IPS-NIHi7 (cell line): ENCODE results near the gene PTPRT.

ENCODE experiments used
- DNase-seq: peaks from one replicate; pipeline ENCODE4 v3.0.0; 2012; ENCODE audit warnings: mixed read lengths; ENCODE audit errors: extremely low spot score

The PTPRT gene

DNA sequence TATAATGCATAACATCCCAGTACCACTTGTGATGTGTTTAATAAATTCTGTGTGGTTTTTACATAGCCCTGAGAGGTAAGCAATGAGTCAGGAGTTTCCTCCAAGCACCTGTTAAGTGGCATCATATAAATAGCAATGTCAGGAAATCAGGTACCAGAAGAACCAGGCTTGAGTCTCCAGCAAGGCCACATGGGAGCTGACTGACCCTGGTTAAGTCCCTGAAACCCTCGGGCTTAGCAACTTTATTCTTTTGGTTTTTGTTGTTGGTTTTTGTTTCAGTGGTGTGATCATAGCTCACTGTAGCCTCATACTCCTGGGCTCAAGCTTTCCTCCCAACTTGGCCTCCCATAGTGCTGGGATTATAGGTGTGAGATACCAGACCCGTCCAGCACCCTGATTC is 70.0 kb downstream of the PTPRT start:
- no peak for DNase-seq

DNA sequence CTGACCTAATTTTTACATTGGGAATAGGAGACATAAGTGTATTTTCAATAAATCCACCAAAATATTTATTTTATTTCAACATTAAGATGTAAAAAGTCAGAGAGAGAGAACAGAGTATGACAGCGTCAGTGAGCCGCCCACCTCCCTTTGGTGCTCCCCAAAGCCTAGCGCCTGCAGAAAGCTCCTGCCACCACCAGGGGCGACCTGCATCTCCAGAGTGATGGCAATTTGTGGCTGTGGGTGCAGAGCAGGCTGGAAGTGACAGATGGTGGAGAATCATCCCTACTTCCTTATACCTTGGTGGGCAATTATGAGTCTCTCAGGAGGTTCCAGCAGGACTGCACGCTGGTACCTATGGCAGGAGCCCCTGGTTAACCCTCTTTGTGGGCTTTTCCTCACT is 87.3 kb downstream of the PTPRT start:
- DNase-seq, result no peak

DNA sequence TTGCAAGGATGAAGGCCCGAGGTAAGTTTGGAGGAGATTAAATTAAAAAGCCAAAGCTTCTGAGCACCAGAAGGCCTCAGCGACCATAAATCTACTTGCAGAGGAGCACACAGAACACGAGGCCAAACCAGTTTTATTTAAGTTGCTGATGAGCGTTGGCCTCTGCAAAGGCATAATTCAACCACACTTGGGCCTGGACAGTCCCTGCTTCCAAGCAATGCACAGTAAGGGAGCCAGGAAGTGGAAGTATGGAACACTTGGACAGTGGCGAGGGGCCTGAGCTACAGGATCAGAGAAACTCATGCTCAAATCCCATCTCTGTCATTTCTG is 92.8 kb downstream of the PTPRT start:
- no peak for DNase-seq

DNA sequence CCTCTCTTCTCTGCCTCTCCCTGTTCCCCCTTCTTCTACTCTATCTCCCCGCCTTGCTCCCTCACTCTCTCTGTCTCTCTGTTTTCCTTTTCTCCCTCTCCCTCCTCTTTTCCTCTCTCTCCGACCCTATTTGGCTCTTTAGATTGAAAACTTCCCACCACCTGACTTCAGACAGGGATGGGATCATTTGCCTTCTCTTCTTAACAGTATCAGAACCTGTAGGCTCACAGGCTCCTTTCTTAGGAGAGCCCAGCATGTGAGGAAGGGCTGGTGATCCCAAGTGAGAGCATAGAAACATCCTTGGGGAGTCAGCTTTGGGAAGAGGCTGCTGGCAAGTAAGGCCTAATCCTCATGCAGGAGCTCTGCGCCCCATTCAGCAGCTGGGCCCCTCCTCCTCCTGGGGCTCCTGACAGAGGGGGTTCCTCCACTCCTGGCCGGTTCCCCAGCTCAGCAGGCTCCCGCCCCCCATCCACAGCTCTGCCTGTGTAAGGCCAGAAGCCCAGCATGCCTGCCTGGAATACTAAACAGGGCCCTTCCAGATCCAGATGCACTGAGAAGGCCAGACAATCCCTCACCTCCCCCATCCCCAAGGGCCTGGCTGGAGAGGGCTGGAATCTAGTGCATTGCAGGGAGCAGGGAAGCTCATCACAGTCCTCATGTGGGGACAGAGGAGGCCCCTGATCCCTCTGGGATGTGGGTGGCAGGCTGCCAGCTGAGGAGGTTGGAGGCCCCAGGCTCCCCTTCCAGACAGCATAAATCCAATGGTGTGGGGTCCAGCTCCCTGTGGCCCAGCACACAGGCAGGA is 93.4 kb downstream of the PTPRT start:
- DNase-seq, result no peak

DNA sequence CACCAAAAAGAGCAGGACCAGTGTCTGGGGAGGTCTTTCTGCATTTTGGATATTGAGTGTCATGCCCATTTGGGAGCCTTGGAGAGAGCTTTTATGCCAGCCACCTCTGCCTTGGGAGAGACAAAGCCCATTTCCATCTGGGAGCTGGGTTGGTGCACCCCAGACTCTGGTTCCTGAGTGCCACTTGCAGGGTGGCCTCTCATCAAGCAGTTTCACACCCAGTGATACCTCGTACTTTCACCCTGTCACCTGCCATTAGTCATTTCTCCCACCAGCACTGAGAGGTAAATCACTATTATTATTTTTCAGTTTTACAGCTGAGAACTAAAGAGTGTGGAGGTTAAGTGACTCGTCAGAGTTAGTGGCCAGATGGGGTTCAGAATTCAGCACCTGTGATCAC is 94.7 kb downstream of the PTPRT start:
- DNase-seq, result no peak

DNA sequence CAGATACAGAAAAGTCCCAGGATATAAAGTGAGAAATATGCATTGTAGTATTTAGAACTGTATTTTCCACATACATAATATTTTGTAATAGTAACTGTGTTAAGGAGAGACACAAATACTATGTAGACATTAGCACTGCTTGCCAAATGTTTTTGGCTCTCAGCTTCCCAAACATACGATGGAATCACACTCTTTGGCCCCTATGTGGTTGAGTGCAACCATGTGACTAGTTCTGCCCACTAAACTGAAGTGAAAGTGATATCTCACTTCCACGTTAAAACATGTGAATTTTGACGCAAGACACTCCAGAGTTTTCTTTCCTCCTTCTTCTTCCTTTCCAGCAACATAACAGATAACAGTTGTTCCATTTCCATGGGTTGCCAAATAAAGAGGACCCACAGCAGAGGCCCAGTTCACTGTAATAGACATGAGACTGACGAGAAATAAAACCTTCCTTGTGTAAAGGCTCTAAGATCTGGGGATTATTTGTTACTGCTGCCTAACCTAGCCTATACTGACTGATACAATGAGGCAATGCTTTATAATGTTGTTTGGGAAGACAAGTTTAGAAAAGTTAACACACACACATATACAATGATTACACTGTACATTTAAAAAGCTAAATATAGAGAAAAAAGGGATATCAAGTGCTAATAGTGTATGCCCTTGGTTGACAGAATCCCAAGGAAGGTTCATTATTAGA is 97.2 kb downstream of the PTPRT start:
- no peak for DNase-seq

DNA sequence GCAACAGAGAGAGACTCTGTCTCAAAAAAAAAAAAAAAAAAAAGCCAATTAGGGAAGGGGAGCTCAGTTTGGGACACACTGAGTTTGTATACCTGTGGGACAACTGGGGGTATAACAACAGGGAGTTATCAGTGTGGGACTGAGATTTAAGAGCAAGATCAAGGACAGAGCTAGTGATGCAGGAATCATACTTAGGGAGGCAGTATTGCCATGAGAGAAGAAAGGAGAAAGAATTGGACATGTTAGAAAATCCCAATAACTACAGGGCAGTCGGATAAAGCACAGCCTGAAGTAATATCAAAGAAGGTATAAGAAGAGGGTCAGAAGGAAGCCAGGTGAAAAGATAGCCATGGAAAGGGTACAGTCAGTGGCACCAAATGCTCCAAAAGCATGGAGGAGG is 121.2 kb downstream of the PTPRT start:
- no peak for DNase-seq

DNA sequence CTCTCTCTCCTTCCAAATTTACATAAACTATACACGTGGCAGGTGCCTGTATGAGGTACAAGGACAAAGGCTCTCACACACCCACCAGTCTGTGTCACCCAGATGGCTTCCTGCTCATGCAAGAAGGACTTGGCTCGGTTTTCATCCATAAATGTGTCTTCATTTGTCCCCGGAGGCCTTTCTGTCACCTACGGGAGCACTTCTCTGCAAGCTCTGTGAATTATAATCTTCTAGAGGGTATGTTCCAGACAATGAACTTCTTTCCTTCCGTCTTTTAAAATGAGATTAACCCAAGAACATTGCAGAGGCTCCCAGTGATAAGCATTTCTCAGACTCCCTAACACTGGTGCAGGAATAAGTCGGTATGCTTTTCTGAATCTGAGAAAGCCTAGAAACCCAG is 123.6 kb downstream of the PTPRT start:
- no peak for DNase-seq

DNA sequence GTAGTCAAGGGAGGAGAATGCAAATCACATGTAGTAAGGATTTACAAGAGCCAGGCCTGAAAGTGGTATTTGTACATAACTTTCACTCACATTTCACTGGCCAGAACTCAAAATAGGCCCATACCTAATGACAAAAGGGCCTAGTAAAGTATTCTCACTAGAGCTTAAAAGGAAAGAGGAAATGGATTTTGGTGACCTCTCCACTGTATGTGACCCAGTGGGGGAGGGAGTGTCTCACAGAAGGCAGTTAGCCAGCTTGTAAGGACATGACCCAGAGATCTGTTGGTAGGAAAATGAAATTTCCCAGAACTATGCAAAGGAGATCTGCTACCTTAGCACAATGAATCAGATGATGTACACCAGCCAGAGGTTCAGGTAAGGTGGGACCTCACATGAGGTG is 124.4 kb downstream of the PTPRT start:
- no peak for DNase-seq

DNA sequence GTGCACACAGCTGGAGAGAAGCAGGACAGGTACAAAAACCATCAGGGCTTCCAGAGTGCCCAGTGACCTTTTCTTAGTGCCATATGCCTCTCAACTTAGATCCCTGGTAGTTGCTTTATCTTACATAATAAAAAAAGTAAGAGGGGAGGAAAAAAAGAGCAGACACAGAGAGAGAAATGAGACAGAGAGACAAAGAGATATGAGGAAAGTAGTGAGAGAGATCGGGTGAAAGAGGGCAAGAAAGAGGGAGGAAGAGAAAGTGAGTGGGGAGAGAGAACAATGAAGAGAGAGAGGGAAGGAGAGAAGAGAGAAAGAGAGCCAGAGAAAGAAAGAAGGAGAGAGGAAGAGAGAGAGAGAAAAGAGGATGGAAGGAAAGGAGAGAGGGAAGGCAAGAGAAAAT is 131.6 kb downstream of the PTPRT start:
- DNase-seq, result no peak

DNA sequence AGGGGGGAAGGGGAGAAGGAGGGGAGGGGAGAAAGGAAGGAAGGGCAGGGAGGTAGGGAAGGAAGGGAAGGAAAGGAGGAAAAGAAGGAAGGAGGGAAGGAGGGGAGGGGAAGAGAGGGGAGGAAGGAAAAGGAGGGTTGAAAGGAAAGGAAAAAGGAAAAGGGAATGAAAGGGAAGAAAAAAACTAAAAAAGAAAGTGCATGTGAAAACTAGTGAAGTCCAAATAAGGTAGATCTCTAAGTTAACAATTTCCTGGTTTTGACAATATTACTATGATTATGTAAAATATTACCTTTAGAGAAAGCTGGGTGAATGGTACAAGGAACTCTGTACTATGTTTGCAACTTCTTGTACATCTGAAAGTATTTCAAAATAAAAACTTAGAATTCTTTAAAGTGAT is 132.4 kb downstream of the PTPRT start:
- DNase-seq, result no peak

DNA sequence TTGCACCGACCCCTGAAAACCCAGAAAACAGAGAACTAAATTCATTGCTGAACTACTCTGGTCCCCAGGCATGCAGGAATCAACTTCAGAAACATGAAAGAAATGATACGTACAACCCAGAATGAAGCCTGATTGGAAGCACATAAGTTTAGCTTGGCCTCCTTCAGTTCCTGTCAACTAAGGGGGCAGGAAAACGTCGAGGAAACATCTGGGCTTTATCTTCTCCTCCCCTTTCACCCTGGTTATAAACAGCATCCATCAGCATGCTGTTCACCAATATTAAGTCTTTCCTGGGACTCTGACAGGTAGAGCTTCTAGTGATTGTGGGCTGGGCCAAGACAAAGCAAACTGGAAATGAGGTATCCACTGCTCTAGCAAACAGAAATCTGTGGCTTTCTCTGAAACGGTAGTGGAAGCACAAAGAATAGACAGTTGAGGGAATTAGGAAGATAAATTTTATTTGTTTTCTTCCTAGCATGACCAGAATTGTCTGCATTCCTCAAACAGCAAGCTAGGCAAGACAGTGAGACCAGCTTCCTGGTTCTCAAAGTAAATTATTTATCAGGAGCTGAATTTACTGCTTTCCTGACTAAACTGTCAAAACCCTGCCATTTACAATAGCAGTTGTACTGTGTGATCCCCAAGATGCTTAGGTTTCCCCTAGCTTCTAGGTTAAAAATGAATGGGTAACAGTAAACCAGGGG is 134.4 kb downstream of the PTPRT start:
- DNase-seq, result no peak

DNA sequence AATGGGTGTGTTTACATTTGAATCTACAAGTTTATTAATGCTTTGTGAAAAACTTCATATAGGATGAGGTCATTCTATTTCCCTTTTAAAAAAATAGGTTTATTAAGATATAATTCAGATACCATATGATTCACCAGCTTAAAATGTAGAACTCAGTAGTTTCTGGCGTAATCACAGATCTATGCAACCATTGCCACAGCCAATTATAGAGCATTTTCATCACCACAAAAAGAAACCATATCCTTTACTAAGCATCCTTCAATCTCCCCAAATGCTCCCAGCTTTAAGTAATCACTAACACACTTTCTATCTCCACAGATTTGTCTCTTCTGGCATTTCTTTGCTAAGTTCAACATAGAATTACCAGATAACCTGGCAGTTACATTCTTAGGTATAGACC is 137.2 kb downstream of the PTPRT start:
- DNase-seq, result no peak

DNA sequence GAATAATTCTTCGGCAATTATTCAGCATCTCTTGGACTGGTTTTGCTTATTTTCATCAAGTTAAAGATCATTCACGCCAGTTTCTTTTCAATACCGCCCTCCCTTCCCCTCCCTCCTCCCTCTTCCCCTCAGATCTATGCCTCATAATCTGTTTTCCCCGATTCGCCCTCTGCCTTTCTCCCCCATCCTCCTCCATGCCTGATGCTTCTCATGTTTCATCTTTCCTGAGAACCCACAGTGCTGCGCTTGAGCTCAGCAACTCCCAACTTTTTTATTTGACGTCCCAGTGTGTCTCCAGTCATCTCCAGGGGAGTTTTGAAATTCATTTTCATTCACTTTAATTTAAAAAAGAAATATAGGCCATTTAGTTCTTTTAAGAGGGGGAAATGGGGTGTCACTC is 142.7 kb downstream of the PTPRT start:
- DNase-seq, result no peak

DNA sequence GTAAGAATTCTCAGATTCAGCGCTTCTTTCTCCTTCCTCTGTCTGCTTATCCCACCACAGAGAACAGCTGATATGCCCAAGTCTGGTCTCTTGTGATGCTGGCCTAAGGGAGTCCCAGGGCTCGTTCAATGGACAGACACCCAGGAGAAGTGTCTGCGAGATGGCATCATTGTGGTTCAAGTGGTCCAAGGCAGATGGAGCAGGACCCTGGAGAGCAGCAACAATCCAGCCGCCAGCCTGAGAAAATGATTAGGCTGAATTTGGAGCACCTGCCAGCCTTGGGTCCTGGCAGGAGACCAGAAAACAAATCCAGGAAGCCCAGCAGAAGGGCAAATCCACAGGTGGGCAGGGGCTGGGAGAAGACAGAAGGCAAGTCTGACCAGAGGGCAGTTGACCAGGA is 145.8 kb downstream of the PTPRT start:
- no peak for DNase-seq

DNA sequence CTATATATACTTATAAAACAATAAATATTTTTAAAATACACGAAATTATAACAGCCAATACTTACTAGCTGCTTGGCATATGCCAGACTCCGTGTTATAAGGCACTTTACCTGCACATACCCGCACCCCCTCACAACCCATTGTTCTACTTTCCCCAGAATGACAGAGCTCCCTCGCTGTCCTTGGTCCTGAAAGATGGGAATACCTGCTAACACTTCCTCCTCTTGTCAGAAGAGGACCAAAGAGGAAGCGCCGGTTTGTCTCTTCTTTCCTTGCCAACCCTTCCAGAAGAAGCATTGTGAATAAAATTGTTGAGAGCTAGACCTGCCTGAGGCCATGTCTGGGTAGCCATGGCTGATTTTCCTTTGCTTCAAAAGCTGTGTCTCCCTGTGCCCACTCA is 149.3 kb downstream of the PTPRT start:
- no peak for DNase-seq

DNA sequence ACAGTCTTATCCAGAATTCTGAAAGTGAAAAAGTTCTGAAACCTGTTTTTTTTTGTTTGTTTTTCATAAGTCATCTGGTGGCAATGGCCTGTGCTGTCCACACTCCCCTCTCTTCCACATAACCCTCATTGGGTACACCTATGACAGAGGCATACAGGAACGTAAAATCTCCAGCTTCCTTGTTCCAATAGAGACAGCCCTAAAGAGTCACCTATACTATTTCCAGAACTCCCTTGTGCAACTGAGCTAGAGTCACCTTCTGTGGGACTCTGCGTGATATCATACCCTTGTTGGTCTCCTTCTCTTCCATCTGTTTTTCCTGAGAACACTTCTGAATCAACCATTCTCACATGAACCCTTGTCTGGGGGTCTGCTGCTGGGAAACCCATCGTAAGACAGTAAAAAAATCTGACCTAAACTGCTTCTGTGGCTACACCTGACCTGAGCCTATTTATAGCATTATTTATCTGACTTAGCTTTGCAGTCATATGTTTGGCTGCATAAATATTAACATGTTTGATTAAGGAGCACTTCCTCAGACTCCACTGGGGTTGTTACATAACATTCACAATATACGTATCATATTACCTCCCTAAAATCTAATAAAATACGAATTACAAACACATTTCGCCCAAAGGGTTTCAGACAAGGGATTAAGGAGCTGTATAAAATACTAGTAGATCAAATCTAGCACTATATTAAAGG is 151.9 kb downstream of the PTPRT start:
- DNase-seq, result no peak

DNA sequence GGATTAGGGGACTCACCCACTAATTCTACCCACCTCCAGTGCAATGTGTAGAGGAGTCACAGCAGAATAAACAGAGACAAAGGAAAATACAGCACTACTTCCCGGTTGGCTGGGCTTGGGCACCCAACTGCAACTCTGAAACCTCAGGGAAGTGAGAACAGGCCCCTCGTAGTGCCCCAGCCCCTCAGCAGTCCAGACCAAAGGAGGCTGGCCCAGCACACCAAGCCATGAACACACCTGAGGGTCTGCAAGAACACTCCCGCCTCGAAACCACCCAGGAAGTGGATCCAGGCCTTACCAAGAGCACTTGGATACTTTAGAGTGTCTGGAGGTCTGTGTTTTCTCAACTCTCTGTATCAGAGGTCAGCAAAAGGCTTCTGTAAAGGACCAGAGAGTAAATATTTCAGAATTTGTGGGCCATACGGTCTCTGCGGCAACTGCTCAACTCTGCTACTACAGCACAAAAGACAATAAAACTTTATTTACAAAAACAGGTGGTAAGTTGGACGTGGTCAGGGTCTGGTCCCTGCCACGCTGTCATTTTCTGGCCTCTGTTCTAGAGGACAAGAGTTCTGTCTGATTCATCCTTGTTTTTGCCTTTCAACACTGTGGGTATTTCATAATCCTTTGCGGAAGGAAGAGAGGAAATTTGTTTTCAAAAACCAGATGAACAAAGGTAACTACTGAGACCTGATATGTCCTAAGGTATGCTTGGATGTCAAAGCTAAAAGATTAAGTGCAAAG is 154.6 kb downstream of the PTPRT start:
- DNase-seq, result no peak

DNA sequence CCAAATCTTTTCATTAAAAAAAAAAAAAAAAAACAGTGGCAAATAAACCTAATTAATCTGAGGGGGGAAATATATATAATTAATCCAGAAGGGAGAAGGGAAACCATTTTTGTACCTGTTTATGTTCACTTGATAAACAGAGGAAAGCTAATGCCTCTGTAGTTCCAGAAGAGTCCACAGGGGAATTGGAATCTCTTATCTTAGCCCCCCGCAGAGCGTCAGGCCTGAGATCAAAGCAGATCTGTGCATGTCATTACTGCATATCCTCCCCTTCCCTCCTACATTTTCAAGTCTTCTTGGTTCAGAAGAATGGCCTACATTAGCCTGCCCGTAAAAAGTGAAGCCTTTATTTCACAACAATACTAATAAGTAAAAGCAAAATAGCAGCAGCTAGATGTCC is 157.2 kb downstream of the PTPRT start:
- no peak for DNase-seq

DNA sequence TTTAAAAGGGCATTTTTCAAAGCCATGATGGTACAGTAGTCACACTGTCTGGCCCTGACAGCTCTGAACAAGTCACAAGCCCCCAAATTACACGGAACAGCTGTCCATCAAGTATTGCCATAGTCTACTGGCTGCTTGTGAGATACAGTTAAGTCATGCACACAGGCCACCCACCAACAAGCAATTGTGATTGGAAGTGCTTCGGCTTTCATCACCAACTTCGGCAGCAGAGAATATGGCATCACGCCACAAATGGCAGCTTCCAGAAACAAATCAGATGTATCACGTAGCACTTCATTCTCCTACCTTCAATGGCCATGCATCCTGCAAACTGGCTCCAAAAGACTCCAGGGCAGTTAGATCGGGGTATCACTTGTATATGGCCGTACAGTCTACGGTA is 160.5 kb downstream of the PTPRT start:
- DNase-seq, result no peak

DNA sequence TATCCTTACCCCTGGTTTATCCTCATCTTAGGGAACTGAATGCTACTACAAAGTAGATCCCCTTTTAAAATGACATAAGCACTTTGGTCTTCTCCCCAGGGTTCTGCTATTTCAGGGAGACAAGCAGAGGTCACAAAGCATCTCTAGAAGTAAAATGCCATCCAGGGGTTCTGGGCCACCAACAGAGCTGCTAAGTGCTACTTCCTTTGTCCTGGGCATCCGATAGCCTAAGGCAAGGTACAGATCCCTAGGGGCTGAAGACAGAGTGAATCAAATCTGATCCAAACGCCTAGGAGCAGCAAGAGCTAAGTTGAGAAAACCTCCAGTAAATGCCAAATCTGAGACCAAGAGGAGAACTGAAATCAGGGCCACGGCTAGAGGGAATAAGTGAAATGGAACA is 161.2 kb downstream of the PTPRT start:
- no peak for DNase-seq

DNA sequence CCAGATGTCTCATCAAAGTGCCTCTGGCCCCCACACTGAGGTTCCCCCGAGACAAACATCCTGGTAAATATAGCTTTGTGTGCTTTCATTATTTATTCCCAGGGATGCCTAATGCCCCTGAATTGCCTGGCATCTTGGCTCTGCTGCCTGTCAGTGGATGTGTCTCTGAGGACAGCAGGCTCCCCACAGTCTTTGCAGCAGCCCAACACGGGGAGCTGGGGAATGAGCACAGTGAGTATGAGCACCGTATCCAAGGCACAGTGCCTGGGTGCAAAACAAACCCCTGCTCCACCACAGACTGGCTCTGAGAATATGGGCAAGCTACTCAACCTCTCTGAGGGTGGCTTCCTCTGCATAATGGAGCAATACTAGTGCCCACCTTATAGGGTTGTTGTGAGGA is 165.9 kb downstream of the PTPRT start:
- no peak for DNase-seq
